HG02981 (cell line): Measurements from ENCODE around the gene H6PD.

Experiments used
- ATAC-seq: cut with Tn5 transposase; IDR thresholded peaks from one replicate; pipeline ENCODE4 v1.9.1; 2021; ENCODE audit warnings: mild to moderate bottlenecking, moderate library complexity; ENCODE audit not compliant: unreplicated experiment

The H6PD gene

DNA sequence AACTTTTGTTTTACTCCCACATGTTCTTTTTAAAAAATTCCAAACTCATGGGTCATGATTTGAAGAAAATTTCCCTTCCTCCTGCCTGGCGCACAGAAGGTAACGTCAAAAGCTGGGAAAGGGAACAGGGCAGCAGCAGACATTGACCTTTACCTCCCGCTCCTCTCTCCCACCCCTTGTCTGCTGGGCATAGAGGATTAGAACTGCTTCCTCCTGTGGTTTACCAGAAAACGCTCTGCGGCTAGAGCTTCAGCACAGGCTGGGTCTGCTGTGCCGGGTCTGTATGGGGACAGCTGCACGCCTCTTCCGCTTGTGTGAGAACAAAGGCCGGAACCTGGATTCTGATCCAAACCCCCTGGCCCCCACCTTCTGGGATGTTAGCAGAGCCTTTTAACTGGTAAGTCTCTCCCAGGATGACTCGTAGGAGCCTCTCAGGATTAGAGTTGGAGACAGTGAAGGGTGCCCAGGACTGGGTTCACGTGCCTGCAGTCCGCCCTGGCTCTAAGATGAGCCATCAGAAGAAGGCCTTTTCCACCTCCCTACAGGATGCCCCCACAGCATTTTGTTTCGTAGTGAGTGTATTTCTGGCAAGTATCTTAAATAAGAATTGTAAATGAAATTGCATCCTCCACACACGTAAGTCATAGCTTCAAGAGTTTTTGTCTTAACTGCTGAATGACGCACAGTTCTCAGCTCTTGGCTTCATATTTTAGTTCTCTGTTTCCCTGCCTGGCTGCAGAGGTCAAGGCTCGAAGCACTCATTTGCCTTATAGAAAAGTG, 5.2 kb downstream of the H6PD start:
- peak; percentile 39 for ATAC-seq

DNA sequence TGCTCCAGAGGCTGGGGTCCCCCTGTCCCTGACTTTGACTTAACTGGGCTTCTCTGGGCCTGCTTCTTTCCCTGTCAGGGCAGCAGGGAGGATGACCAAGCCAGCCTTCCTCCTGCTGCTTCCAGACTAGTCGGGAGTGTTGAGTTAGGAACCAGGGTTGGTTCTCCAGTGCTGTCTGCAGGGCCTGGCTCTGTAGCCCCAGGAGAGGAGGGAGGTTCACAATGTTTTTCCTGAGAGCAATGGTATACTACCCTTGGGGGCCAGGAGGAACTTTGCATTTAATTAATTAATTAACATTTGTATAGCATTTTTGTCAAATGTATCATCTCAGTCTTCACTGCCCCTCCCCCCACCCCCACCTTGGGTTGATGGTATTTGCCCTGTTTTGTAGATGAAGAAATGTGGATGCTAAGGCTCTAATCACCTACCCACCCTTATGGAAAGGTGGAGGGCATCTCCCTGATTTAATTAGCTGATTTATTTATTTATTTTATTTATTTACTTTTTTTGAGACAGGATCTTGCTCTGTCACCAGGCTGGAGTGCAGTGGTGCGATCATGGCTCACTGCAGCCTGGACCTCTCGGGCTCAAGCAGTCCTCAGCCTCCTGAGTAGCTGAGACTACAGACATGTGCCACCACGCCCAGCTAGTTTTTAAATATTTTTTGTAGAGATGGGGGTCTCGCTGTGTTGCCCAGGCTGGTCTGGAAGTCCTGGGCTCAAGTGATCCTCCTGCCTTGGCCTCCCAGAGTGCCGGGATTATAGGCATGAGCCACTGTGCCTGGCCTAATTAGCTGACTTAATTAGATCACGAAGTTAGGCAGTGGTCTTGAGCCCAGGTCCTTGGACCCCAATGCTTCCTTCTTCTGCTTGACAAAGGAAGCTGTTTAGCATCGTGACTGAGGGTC, 6.6 kb downstream of the H6PD start:
- no peak for ATAC-seq

DNA sequence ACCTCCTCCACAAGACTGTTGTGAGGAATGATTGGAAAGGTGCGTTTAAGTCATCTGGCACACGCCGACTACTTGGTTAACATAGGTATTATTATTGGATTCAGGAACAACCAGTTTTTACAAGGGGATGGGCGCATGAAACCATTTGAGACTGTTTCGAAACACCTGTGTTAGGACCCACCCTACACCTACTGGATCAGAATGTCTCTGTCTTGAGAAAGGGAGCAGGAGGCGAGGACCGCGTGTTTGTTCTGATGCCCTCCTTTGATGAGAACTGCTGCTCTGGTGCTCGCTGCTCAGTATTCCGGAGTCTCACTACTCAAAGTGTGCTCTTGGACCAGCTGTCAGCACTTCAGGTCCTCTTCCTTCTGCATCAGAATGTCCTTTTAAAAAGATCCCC, 7.3 kb downstream of the H6PD start:
- no peak for ATAC-seq

DNA sequence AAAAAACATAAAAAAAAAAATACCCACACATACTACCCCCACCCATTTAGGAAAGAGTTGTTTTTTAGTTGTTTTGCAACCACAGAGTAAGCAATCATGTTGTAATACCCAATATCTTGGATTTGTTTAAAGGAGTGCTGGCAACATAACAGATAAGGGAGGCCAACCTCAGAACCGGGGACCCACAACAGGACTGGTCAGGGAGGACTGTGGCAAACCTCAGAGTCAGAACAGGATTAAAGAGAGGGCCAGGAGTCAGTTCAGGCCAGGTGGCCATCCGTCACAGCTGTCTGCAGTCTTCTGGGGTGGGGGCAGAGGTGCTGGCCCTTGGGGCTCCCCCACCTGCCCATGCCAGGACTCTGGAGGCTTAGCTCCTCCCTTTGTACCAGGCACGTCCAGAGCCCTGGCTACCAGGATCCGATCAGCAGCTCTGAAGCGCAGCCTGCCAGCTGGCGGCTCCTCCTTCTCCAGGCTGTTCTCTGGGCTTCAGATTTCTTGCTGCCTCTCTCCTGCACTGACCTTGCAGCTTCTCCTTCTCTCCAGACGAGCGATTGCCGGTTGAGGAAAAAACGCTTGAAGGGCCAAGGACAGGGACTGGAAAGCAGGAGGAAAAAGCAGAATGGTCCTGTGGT, 7.9 kb downstream of the H6PD start:
- no peak for ATAC-seq

DNA sequence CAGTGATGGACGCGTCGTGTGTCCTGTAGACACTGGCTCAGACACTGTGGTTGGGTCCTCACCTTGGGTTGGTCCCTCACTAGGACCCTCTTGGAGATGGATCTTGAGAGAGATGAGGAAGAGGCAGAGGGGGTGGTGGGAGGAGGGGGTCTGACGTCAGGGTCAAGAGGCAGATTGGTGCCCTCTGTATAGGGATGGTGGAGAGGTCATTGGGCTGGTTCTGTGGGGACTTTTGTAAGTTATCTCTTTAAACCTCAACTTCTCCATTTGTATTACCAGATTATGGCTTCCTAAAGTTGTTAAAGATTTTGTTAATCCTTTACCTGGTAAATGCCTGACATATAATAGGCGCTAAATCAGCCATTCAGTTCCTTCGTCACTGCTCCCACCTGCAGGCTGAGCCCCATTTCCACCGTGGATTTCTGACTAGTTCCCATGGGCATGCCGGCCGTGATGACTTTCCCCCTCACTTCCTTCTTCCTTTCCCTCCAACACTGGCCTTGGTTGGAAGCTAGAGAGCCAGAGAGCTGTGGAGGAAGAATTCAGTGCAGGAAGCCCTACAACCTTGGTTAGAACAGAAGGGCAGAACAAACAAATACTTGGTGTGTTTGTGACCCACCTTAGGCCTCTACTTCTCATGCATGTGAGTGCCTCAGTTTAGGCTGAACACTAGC, 8.6 kb downstream of the H6PD start:
- no peak for ATAC-seq

DNA sequence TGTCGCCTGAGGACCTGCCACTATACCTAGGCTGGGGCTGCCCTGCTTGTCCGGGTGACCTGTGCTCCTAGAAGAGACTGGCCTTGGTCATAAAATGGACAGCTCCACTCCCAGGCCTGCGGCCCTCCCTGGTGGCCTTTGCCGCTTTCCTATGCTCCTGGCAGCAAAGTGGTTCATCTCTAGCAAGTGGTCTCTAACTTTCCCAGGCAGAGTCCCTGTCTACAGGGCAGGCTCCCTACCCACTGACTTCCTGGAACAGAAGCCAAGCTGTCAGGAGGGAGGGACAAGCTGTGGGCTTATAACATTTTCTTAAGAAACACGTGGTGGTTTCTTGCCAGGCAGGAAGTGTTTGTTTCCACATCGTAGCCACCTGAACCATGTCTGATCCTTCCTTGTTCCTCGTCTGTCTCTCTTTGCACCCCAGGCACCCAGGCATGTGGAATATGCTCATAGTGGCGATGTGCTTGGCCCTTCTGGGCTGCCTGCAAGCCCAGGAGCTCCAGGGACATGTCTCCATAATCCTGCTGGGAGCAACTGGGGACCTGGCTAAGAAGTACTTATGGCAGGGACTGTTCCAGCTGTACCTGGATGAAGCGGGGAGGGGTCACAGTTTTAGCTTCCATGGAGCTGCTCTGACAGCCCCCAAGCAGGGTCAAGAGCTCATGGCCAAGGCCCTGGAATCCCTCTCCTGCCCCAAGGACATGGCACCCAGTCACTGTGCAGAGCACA, 10.1 kb downstream of the H6PD start:
- ATAC-seq, result no peak

DNA sequence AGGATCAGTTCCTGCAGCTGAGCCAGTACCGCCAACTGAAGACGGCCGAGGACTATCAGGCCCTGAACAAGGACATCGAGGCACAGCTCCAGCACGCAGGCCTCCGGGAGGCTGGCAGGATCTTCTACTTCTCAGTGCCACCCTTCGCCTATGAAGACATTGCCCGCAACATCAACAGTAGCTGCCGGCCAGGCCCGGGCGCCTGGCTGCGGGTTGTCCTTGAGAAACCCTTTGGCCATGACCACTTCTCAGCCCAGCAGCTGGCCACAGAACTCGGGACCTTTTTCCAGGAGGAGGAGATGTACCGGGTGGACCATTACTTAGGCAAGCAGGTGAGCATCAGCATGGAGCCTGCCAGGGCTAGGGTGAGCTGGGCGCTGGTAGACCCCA, 10.7 kb downstream of the H6PD start:
- no peak for ATAC-seq

DNA sequence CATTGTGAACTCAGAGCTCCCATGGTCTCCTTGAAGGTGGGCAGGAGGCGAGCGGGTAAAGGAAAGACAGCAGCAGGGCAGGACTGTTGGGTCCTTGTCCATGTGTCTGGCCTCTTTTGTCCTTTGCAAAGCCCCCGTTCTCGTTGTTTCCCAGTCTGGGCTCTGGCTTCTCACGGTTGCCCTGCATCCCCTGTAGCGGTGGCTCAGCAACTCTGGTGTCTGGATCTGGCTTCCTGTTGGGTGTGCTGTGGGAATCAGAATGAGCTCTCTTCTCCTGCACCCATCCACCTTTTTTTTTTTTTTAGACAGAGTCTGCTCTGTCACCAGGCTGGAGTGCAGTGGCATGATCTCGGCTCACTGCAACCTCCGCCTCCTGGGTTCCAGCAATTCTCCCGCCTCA, 11.1 kb downstream of the H6PD start:
- no peak for ATAC-seq

DNA sequence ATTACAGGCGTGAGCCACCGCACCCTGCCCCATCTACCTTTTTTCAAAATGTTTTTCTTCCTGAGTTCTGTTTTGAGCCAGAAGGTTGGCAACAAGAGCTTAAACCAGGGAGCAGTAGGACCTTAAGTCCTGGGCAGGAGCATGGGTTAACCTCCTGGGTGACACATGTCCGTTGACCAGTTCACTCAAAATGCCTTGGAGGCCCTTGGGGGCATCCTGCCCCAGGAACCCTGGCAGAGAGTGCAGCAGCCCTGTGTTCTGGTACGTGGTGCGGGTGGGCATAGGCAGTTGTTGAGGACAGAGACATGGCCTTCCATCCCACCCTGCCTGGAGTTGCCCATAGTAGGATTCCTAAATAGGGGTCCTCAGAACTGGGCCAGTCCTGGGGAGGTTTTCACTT, 11.6 kb downstream of the H6PD start:
- ATAC-seq, result no peak

DNA sequence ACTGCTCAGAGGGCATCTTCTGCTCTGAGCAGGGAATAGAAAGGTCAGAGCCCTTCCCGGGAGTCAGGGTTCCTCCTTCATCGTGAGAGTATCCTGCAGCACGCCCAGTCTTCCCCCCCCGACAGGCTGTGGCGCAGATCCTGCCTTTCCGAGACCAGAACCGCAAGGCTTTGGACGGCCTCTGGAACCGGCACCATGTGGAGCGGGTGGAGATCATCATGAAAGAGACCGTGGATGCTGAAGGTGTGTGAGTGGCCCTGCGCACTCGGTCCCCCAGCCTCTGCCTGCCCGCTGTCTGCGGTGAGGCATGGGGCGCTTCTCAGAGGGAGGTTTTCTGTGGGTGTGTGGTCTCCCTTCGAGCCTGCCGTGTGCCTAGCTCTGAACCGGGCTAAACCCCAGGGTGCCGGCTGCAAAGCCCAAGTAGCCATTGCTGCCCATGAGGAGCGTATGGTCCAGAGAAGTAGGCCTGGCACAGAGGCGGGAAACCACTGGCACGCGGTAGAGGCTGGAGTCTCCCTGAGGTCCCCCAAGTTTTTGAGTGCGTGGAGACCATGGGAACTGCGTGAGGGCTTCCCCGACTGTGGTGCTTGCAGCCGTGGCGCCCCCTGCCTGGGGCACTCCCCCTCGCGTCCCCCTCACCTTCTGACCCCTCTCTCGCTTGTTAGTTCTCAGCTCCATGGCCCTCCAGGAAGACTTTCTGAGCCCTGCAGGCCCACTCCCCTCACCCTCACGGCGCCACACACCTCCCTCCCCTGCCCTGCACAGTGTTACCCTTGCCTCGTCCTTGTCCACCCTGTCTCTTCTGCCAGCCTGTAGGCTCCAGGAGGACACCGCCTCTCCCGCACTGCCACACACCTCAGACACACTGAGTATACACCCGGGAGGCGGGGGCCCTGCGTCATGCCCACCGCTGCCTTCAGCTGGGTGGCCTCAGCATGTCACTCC, 12.5 kb downstream of the H6PD start:
- ATAC-seq, result no peak

DNA sequence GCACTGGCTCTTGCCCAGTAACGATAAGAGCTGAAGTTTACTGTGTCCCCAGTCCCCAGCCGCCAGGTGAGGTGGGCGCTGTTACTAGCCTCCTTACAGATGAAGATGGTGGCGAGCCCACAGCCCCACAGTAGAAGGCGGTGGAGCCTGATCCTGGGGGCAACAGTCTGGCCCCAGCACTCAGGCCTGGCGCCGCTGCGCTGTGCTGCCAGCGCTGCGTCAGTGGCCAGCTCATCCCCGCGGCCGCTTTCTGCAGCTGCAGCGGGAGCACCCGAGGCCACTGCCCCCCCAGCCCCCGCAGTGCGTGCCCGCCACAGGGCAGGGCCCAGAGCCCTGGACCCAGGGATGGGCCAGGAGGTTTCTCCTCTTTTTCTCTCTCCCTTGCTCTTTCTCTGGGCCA, 13.3 kb downstream of the H6PD start:
- ATAC-seq, result no peak

DNA sequence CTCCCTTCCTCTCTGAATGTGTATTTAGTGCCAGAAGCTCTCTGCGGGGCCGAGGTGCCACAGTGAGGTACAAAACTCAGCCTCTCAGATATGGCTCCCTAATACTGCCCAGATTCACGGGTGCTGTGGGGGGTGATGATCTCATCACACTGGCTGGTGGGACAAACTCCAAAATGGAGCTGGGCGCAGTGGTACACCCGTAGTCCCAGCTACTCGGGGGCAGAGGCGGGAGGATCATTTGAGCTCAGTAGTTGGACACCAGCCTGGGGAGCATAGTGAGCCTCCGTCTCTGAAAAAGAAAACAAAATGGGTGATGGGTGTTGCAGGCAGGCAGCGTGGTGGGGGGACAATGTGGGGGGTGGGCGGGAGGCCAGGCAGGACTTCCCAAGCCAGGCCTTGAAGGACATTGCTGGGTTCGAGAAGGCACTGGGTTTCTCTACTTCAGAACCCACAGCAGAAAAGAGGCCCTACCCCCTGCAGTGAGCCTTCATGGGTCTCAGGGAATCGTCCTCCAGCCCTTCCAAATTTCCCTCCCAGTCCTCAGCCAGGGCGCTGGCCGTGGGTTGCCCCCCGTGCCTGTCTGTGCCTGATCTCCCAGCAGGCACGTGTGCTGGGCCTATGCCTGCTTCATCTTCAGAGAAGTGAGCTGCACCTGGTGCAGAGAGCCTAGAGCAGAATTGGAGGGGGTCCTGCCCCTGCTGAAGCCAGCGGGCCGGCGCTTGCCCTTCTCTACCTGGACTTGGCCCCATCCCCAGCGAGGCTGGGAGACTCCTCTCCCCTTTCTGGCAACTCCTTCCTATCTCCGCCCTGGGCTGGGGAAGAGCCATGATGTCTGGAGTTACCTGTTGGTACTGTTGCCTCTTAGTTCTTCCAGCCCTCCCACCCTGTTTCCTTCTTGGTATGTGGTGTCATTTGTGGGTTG, 14.0 kb downstream of the H6PD start:
- ATAC-seq, result no peak

DNA sequence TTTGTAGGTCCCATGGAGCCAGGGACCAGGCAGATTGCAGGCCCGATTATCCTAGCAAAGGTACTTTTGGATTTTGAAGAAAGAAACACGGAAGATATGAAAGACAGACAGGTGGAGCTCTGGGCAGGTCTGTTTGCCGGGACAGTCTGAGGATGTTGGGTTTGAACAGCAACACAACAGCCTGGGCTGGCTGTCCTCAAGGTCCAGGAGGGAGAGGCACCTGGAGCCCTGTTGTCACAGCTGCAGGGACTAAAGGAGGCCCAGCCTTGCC, 14.6 kb downstream of the H6PD start:
- ATAC-seq, result no peak

DNA sequence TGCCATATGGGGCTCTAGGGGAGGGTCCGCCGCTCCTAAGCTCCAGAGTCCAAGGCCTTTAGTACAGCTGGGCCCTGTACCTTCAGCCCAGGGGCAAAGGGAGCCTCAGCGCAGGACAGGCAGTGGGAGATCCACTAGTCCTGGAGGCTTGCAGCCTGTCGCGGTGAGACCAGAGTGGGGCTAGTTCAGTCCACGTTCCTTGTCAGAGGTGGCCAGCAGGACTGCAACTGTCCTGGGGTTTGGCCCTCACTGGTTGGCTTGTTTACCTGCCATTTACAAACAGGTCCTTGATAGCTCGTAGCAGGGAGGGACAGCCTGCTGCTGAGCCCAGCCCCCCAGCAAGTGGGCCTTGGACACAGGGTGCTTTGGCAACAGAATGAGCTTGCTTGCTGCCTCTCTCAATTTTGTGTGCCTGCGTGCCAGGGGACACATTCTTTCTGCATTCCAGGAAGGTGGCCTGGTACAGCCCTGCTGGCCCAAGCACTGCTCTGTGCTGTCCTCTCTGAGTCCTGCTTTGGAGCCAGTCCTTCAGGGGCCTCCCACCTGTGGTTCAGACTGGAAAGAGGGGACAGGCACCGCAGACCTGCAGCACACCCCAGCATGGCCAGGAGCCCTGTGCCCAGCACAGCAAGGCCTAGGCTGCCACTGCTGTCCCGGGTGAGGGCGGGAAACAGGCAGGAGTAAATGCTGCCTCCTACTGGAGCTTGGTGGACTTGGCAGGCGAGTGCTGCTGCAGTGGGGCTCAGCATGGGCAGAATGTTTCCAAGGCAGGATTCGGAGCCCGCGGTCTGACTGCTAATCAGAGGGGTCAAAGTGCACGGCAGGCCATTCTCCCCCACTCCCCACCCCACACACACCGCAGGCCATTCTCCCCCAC, 15.2 kb downstream of the H6PD start:
- no peak for ATAC-seq

DNA sequence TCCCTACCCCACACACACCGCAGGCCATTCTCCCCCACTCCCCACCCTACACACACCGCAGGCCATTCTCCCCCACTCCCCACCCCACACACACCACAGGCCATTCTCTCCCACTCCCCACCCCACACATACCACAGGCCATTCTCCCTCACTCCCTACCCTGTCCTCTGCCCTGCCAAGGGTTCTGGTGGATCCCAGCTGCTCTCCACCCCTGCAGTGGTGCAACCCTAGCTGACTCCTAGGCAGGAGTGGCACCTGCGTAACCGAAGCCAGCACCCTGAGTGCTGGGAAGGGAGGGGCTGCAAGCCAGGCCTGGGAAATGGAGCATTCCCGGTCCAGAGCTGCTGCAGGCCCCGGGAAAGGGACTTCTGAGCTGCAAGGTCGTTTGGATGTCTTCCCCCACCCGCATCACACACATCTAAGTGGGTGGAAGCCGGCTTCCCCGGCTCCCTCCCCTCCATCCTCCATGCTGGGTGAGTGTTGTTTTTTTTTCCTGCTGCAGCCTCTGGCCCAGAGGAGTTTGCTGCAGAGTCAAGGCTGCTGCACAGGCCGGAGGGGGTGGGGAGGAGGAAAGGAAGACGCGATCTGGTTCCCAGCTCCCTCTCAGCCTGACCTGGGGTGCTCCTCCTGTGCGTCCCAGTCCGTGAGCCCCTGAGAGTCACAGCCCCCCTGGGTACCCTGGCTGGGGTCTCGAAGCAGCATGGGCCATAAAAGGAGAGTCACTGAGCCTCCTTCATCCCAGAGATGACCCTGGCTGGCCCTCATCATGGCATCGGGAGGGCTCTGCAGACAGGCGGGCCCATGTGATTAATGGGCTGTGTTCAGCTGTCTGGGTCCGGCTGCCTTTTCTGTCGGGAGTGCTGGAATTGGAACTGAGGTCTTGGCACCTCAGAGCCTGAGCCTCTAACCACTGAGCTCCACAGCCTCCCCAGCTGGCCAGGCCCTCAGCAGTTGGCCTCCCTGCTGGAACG, 16.1 kb downstream of the H6PD start:
- no peak for ATAC-seq

DNA sequence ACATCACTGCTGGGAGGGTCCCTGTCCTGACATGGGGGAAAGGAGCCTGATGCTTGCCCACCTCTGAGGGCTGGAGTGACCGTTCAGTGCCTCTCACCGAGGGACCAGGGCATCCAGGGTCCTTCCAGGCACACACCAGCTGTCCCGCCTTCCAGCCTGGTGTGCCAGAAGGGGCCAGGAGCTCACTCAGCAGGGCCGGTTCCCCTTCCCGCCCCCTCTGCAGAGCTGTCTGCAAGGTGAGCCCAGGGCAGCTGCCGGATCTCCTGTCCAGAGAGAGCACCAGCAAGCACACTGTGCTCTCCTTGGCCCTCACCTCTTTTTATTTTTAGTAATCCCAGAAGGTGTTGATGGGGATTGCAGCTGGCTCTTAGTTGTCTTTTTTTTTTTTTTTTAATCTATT, 16.9 kb downstream of the H6PD start:
- ATAC-seq, result no peak

DNA sequence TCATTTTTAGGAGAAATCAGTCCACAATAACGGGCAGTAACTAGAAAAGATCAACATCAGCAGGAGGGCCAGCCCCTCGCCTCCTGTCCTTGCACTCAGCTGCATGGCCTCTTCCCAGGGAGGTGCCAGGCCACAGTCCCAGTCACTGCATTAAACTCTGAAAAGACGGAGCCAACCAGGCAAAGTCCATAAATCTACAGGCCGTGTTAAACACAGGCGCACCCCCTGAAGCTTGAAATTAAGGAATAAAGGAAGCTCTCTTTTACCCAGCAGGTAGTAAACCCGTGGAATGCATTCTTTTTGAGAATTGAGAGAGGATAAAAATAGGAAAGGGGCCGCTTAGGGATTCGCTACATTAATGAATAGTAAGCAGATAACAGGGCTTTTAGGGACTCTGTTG, 18.4 kb downstream of the H6PD start:
- no peak for ATAC-seq
